Mesendoderm (in vitro differentiated cells): ENCODE data around the gene SGMS1.
A peak's percentile ranks its signal among the peaks of the same experiment; 100 is the strongest.

Experiments
- DNase-seq: peaks from one replicate; pipeline ENCODE4 v3.0.0; 2013
- H2AK5ac ChIP-seq: 2 replicates; pipeline ENCODE4 v1.6.1; 2013; ENCODE audit warnings: low read length, inconsistent platforms
- H2BK120ac ChIP-seq: 2 replicates; pipeline ENCODE4 v1.6.1; 2013; ENCODE audit warnings: low read depth, mild to moderate bottlenecking, low read length, moderate library complexity, mixed read lengths
- H2BK15ac ChIP-seq: replicated peaks from 2 replicates; pipeline ENCODE4 v1.6.1; 2013; ENCODE audit warnings: low read depth, mild to moderate bottlenecking, moderate library complexity
- H2BK5ac ChIP-seq: 2 replicates; pipeline ENCODE4 v1.6.1; 2013; ENCODE audit warnings: low read length, inconsistent platforms
- H3K18ac ChIP-seq: 2 replicates; pipeline ENCODE4 v1.6.1; 2013; ENCODE audit warnings: mild to moderate bottlenecking, low read length, mixed read lengths
- H3K23ac ChIP-seq: one replicate; pipeline ENCODE4 v1.6.1; 2013; ENCODE audit warnings: low read length
- H3K27ac ChIP-seq: 2 replicates; pipeline ENCODE4 v1.5.1; 2013; ENCODE audit warnings: low read depth, mild to moderate bottlenecking, inconsistent platforms, low read length, moderate library complexity
- H3K27me3 ChIP-seq: 2 replicates; pipeline ENCODE4 v1.6.1; 2013; ENCODE audit warnings: low read length, control low read depth, mild to moderate bottlenecking, inconsistent platforms; ENCODE audit not compliant: insufficient read depth, poor library complexity
- H3K36me3 ChIP-seq: 2 replicates; pipeline ENCODE4 v1.6.1; 2013; ENCODE audit warnings: low read length, inconsistent platforms; ENCODE audit not compliant: control insufficient read depth, insufficient read depth
- H3K4ac ChIP-seq: one replicate; pipeline ENCODE4 v1.6.1; 2013; ENCODE audit warnings: low read depth, mild to moderate bottlenecking, low read length, moderate library complexity
- H3K4me1 ChIP-seq: 2 replicates; pipeline ENCODE4 v1.6.1; 2013; ENCODE audit warnings: low read depth, low read length, inconsistent platforms; ENCODE audit not compliant: control insufficient read depth
- H3K4me2 ChIP-seq: 2 replicates; pipeline ENCODE4 v1.6.1; 2013; ENCODE audit warnings: low read length
- H3K4me3 ChIP-seq: 2 replicates; pipeline ENCODE4 v1.5.1; 2013; ENCODE audit warnings: mild to moderate bottlenecking, low read length
- H3K56ac ChIP-seq: one replicate; pipeline ENCODE4 v1.6.1; 2013; ENCODE audit warnings: low read length
- H3K79me1 ChIP-seq: 2 replicates; pipeline ENCODE4 v1.6.1; 2013; ENCODE audit warnings: low read length, inconsistent platforms
- H3K79me2 ChIP-seq: 2 replicates; pipeline ENCODE4 v1.6.1; 2013; ENCODE audit warnings: mild to moderate bottlenecking, low read length; ENCODE audit not compliant: control insufficient read depth, insufficient read depth
- H3K9ac ChIP-seq: 2 replicates; pipeline ENCODE4 v1.6.1; 2013; ENCODE audit warnings: low read length, inconsistent platforms
- H4K5ac ChIP-seq: one replicate; pipeline ENCODE4 v1.6.1; 2013; ENCODE audit warnings: low read length
- H4K8ac ChIP-seq: one replicate; pipeline ENCODE4 v1.6.1; 2013; ENCODE audit warnings: low read depth, mild to moderate bottlenecking, control low read depth, low read length, moderate library complexity
- WGBS: extraction: QIAGEN DNeasy Blood & Tissue Kit; methylation state at CpG from one replicate; pipeline ENCODE4 v1.1.7; 2013; ENCODE audit warnings: low lambda C conversion rate, missing lambda C conversion rate; ENCODE audit not compliant: insufficient coverage; ENCODE audit errors: extremely low coverage; 5-methylcytosine and 5-hydroxymethylcytosine counted together

SGMS1 gene

GRCh38 chr10:50404021-50404773, 219.6 kb downstream of the SGMS1 start:
- H3K4ac ChIP-seq: no peak overlapping the region
- H3K79me2 ChIP-seq: peaks cover 4% of the 10 kb centered on the region
- no peak overlapping the region for H3K23ac ChIP-seq
- H2AK5ac ChIP-seq: no peak overlapping the region
- no peak overlapping the region for H3K4me2 ChIP-seq
- H4K5ac ChIP-seq: no peak overlapping the region
- no peak overlapping the region for H3K4me3 ChIP-seq
- peaks cover 3% of the 10 kb centered on the region for H3K79me1 ChIP-seq
- no peaks in the 10 kb centered on the region for H3K27me3 ChIP-seq
- H3K9ac ChIP-seq: no peak overlapping the region
- H3K56ac ChIP-seq: no peak overlapping the region
- H3K4me1 ChIP-seq: peaks cover 4% of the 10 kb centered on the region
- no peak overlapping the region for H2BK15ac ChIP-seq
- no peaks in the 10 kb centered on the region for H3K36me3 ChIP-seq
- no peak overlapping the region for H2BK120ac ChIP-seq
- no peak overlapping the region for H4K8ac ChIP-seq
- no peak overlapping the region for H3K18ac ChIP-seq
- WGBS: no CpG with 5 or more reads among the region's 7 CpGs
- H3K27ac ChIP-seq: no peak overlapping the region
- H2BK5ac ChIP-seq: no peak overlapping the region
- peak; percentile 67 for DNase-seq

GRCh38 chr10:50403074-50403473, 220.7 kb downstream of the SGMS1 start:
- H2BK120ac ChIP-seq: no peak overlapping the region
- peaks cover 3% of the 10 kb centered on the region for H3K79me1 ChIP-seq
- peaks cover 4% of the 10 kb centered on the region for H3K4me1 ChIP-seq
- no peak overlapping the region for H3K9ac ChIP-seq
- H3K4ac ChIP-seq: no peak overlapping the region
- no peak overlapping the region for H2BK5ac ChIP-seq
- no peak overlapping the region for H3K27ac ChIP-seq
- H3K23ac ChIP-seq: no peak overlapping the region
- DNase-seq: no peak
- no peaks in the 10 kb centered on the region for H3K36me3 ChIP-seq
- H3K18ac ChIP-seq: no peak overlapping the region
- no peak overlapping the region for H3K4me2 ChIP-seq
- H3K4me3 ChIP-seq: no peak overlapping the region
- H2BK15ac ChIP-seq: no peak overlapping the region
- no peak overlapping the region for H3K56ac ChIP-seq
- no peaks in the 10 kb centered on the region for H3K27me3 ChIP-seq
- no peak overlapping the region for H2AK5ac ChIP-seq
- H4K5ac ChIP-seq: no peak overlapping the region
- H3K79me2 ChIP-seq: peaks cover 2% of the 10 kb centered on the region
- no CpG with 5 or more reads among the region's 6 CpGs for WGBS
- H4K8ac ChIP-seq: no peak overlapping the region

GRCh38 chr10:50402466-50402865, 221.3 kb downstream of the SGMS1 start:
- no peak overlapping the region for H3K56ac ChIP-seq
- H3K4me3 ChIP-seq: no peak overlapping the region
- no peaks in the 10 kb centered on the region for H3K36me3 ChIP-seq
- no peak overlapping the region for H3K27ac ChIP-seq
- H3K27me3 ChIP-seq: no peaks in the 10 kb centered on the region
- no peak overlapping the region for H3K23ac ChIP-seq
- no peak overlapping the region for H3K9ac ChIP-seq
- H2BK5ac ChIP-seq: no peak overlapping the region
- no peak overlapping the region for H2AK5ac ChIP-seq
- WGBS: no CpG with 5 or more reads among the region's 1 CpG
- no peak overlapping the region for H4K5ac ChIP-seq
- H2BK15ac ChIP-seq: no peak overlapping the region
- H3K79me2 ChIP-seq: peaks cover 2% of the 10 kb centered on the region
- no peak overlapping the region for H3K18ac ChIP-seq
- peaks cover 4% of the 10 kb centered on the region for H3K4me1 ChIP-seq
- H4K8ac ChIP-seq: no peak overlapping the region
- no peak overlapping the region for H3K4me2 ChIP-seq
- no peak overlapping the region for H2BK120ac ChIP-seq
- H3K79me1 ChIP-seq: peaks cover 3% of the 10 kb centered on the region
- DNase-seq: no peak
- H3K4ac ChIP-seq: no peak overlapping the region

GRCh38 chr10:50400694-50401093, 223.1 kb downstream of the SGMS1 start:
- Histone ChIP-seq H3K4me3 (no peak overlapping the region), H3K79me2 (peaks cover 2% of the 10 kb centered on the region), H3K18ac (no peak overlapping the region), H4K8ac (no peak overlapping the region), H2AK5ac (no peak overlapping the region), H4K5ac (no peak overlapping the region), H3K9ac (no peak overlapping the region), H2BK5ac (no peak overlapping the region), H3K27me3 (no peaks in the 10 kb centered on the region), H3K4ac (no peak overlapping the region), H3K27ac (no peak overlapping the region), H3K23ac (no peak overlapping the region), H3K36me3 (no peaks in the 10 kb centered on the region), H2BK120ac (no peak overlapping the region), H3K4me2 (no peak overlapping the region), H3K4me1 (peaks cover 3% of the 10 kb centered on the region), H3K79me1 (peaks cover 4% of the 10 kb centered on the region), H3K56ac (no peak overlapping the region), H2BK15ac (no peak overlapping the region)
- no CpG with 5 or more reads among the region's 3 CpGs for WGBS
- DNase-seq: no peak

- Histone ChIP-seq H3K4me3 (no peak overlapping the region), H3K36me3 (no peaks in the 10 kb centered on the region), H3K79me1 (peaks cover 4% of the 10 kb centered on the region), H3K4ac (no peak overlapping the region), H3K4me1 (peaks cover 3% of the 10 kb centered on the region), H2BK15ac (no peak overlapping the region), H3K27me3 (no peaks in the 10 kb centered on the region), H3K79me2 (peaks cover 2% of the 10 kb centered on the region), H2AK5ac (no peak overlapping the region), H3K23ac (no peak overlapping the region), H4K8ac (no peak overlapping the region), H3K9ac (no peak overlapping the region), H3K4me2 (no peak overlapping the region), H4K5ac (no peak overlapping the region), H2BK120ac (no peak overlapping the region), H3K27ac (no peak overlapping the region), H3K18ac (no peak overlapping the region), H3K56ac (no peak overlapping the region), H2BK5ac (no peak overlapping the region)
- no CpG with 5 or more reads among the region's 4 CpGs for WGBS
- DNase-seq: no peak
Measured at GRCh38 chr10:50398823-50399222, 224.9 kb downstream of the SGMS1 start.

GRCh38 chr10:50398381-50398780, 225.4 kb downstream of the SGMS1 start:
- H2BK120ac ChIP-seq: no peak overlapping the region

More at GRCh38 chr10:50398381-50398780, 225.4 kb downstream of the SGMS1 start:
- H3K23ac ChIP-seq: no peak overlapping the region
- no peaks in the 10 kb centered on the region for H3K27me3 ChIP-seq
- no peak overlapping the region for H3K56ac ChIP-seq
- H3K79me2 ChIP-seq: peaks cover 2% of the 10 kb centered on the region
- H3K4me1 ChIP-seq: peaks cover 3% of the 10 kb centered on the region
- H4K8ac ChIP-seq: no peak overlapping the region
- H3K4me3 ChIP-seq: no peak overlapping the region
- H3K36me3 ChIP-seq: no peaks in the 10 kb centered on the region
- H3K27ac ChIP-seq: no peak overlapping the region
- no peak overlapping the region for H2BK15ac ChIP-seq
- WGBS: no CpG with 5 or more reads among the region's 2 CpGs
- no peak overlapping the region for H4K5ac ChIP-seq
- no peak for DNase-seq
- no peak overlapping the region for H3K9ac ChIP-seq
- H3K4ac ChIP-seq: no peak overlapping the region
- peaks cover 4% of the 10 kb centered on the region for H3K79me1 ChIP-seq
- no peak overlapping the region for H3K4me2 ChIP-seq
- no peak overlapping the region for H2AK5ac ChIP-seq
- no peak overlapping the region for H3K18ac ChIP-seq
- no peak overlapping the region for H2BK5ac ChIP-seq
